H1 (cell line): ENCODE results near the gene QRSL1. TPM values are rescaled to one million over a fixed set of nuclear protein-coding genes. Genes with fewer than 3 reads are reported as not detected.
A peak's percentile ranks its signal among the peaks of the same experiment; 100 is the strongest.

ENCODE experiments used
- CTCF ChIA-PET: fragments of 300-600 bp; sonication (Branson Sonifier 250); formaldehyde crosslinking; loops from one replicate; lab custom pipeline; 2021; ENCODE audit not compliant: partially characterized antibody; lab: Charles Lee
- POLR2A ChIA-PET: fragments of 300-600 bp; sonication (Branson Sonifier 250); formaldehyde crosslinking; loops from one replicate; lab custom pipeline; 2021; ENCODE audit warnings: inconsistent platforms; ENCODE audit not compliant: partially characterized antibody; lab: Charles Lee
- DNase-seq, 2 experiments: peaks; one replicate each; pipeline versions ENCODE4 v3.0.0 to v3.0.0-alpha.2; 2010 to 2022; ENCODE audit warnings: low spot score in 2 of 2, low read depth in 1 of 2, mixed read lengths in 1 of 2
- FAIRE-seq: peaks from 2 replicates; lab custom pipeline; 2011; peaks lifted over from hg19 to GRCh38; lab: Jason Lieb, UNC
- H2AFZ ChIP-seq: 2 replicates; pipeline ENCODE4 v1.8.1; 2012; ENCODE audit warnings: low read length, inconsistent platforms
- H2AK5ac ChIP-seq: 2 replicates; pipeline ENCODE4 v1.6.1; 2013; ENCODE audit warnings: low read depth, low read length
- H2BK120ac ChIP-seq: replicated peaks from 2 replicates; pipeline ENCODE3; 2013; ENCODE audit warnings: low read depth, low read length, inconsistent platforms
- H2BK12ac ChIP-seq: 2 replicates; pipeline ENCODE4 v1.6.1; 2013; ENCODE audit warnings: low read depth, low read length
- H2BK15ac ChIP-seq: 2 replicates; pipeline ENCODE4 v1.6.1; 2013; ENCODE audit warnings: low read length
- H2BK20ac ChIP-seq: 2 replicates; pipeline ENCODE4 v1.6.1; 2013; ENCODE audit warnings: low read length
- H2BK5ac ChIP-seq: 2 replicates; pipeline ENCODE4 v1.6.1; 2013; ENCODE audit warnings: low read depth, low read length
- H3K14ac ChIP-seq: 2 replicates; pipeline ENCODE4 v1.6.1; 2013; ENCODE audit warnings: inconsistent platforms; ENCODE audit not compliant: insufficient read length
- H3K18ac ChIP-seq: 2 replicates; pipeline ENCODE4 v1.6.1; 2013; ENCODE audit warnings: low read length; ENCODE audit errors: extremely low read depth
- H3K23ac ChIP-seq: 2 replicates; pipeline ENCODE4 v1.6.1; 2013; ENCODE audit warnings: inconsistent platforms; ENCODE audit not compliant: insufficient read length
- H3K23me2 ChIP-seq: 2 replicates; pipeline ENCODE4 v1.6.1; 2013; ENCODE audit warnings: low read depth, low read length
- H3K27ac ChIP-seq: 2 replicates; pipeline ENCODE4 v1.6.1; 2011; ENCODE audit warnings: low read depth, low read length, inconsistent platforms
- H3K27me3 ChIP-seq, 4 experiments: replicated peaks in 1 of 4; 1 replicate in 1 of 4; 2 replicates in 3 of 4; pipeline versions ENCODE4 v1.6.1 to v1.8.1; 2011 to 2013; ENCODE audit warnings: low read length in 3 of 4, mild to moderate bottlenecking in 3 of 4, inconsistent platforms in 2 of 4, mixed read lengths in 2 of 4, moderate library complexity in 1 of 4; ENCODE audit not compliant: control insufficient read depth in 3 of 4, insufficient read depth in 3 of 4; ENCODE audit errors: extremely low read depth in 1 of 4
- H3K36me3 ChIP-seq, 4 experiments: 2 replicates each; pipeline versions ENCODE4 v1.6.1 to v1.8.1; 2011 to 2013; ENCODE audit warnings: mild to moderate bottlenecking in 4 of 4, low read length in 3 of 4, moderate library complexity in 2 of 4, control low read depth in 1 of 4, inconsistent platforms in 1 of 4; ENCODE audit not compliant: insufficient read depth in 4 of 4, control insufficient read depth in 2 of 4
- H3K4ac ChIP-seq: replicated peaks from 2 replicates; pipeline ENCODE3; 2013; ENCODE audit warnings: low read length, low read depth, mixed read lengths, inconsistent platforms; ENCODE audit not compliant: insufficient read length
- H3K4me1 ChIP-seq, 4 experiments: replicated peaks in 1 of 4; 1 replicate in 1 of 4; 2 replicates in 3 of 4; pipeline versions ENCODE4 v1.6.1 to v1.8.1; 2011 to 2013; ENCODE audit warnings: low read length in 3 of 4, inconsistent platforms in 2 of 4, mixed read lengths in 1 of 4; ENCODE audit not compliant: insufficient read depth in 4 of 4, control insufficient read depth in 3 of 4
- H3K4me2 ChIP-seq, 2 experiments: 2 replicates each; pipeline versions ENCODE4 v1.6.1 to v1.8.1; 2011 to 2013; ENCODE audit warnings: low read depth in 2 of 2, low read length in 2 of 2, control low read depth in 1 of 2, inconsistent platforms in 1 of 2, mild to moderate bottlenecking in 1 of 2; ENCODE audit not compliant: insufficient read depth in 1 of 2
- H3K4me3 ChIP-seq, 4 experiments: fragments of 200-600, 300-600 bp in 1 of 4; sonication (generic), shearing (Covaris generic), sonication (Bioruptor Twin) in 1 of 4; 2 replicates each; pipeline versions ENCODE4 v1.5.1 to v1.8.1; 2011 to 2016; ENCODE audit warnings: low read length in 4 of 4, low read depth in 3 of 4, control low read depth in 2 of 4, inconsistent platforms in 2 of 4, mild to moderate bottlenecking in 2 of 4, mixed read lengths in 1 of 4, moderate library complexity in 1 of 4; ENCODE audit not compliant: insufficient read depth in 2 of 4; ENCODE audit errors: extremely low read depth in 1 of 4
- H3K56ac ChIP-seq: replicated peaks from 2 replicates; pipeline ENCODE3; 2013; ENCODE audit warnings: low read depth, mild to moderate bottlenecking, mixed read lengths, low read length, inconsistent platforms; ENCODE audit not compliant: insufficient read length
- H3K79me1 ChIP-seq: 2 replicates; pipeline ENCODE4 v1.6.1; 2013; ENCODE audit warnings: low read depth, low read length, control low read depth
- H3K79me2 ChIP-seq, 2 experiments: 2 replicates each; pipeline versions ENCODE4 v1.6.1 to v1.8.1; 2012 to 2013; ENCODE audit warnings: low read length in 2 of 2, mild to moderate bottlenecking in 2 of 2, inconsistent platforms in 1 of 2; ENCODE audit not compliant: insufficient read depth in 2 of 2, control insufficient read depth in 1 of 2
- H3K9ac ChIP-seq, 4 experiments: replicated peaks in 1 of 4; 1 replicate in 1 of 4; 2 replicates in 3 of 4; pipeline versions ENCODE4 v1.6.1 to v1.8.1; 2011 to 2013; ENCODE audit warnings: low read depth in 3 of 4, low read length in 3 of 4, control low read depth in 2 of 4, mild to moderate bottlenecking in 2 of 4, moderate library complexity in 2 of 4, inconsistent platforms in 1 of 4; ENCODE audit errors: extremely low read depth in 1 of 4
- H3K9me3 ChIP-seq, 2 experiments: 2 replicates each; pipeline versions ENCODE4 v1.6.1 to v1.8.1; 2012 to 2013; ENCODE audit warnings: mild to moderate bottlenecking in 2 of 2, moderate library complexity in 2 of 2, control low read depth in 1 of 2, inconsistent platforms in 1 of 2, low read depth in 1 of 2, low read length in 1 of 2, mixed read lengths in 1 of 2; ENCODE audit not compliant: insufficient read depth in 2 of 2
- H4K20me1 ChIP-seq, 2 experiments: replicated peaks in 1 of 2; 2 replicates each; pipeline versions ENCODE3 to v1.8.1; 2011 to 2013; ENCODE audit warnings: inconsistent platforms in 2 of 2, low read length in 2 of 2, mild to moderate bottlenecking in 1 of 2; ENCODE audit not compliant: insufficient read depth in 2 of 2, control insufficient read depth in 1 of 2
- H4K5ac ChIP-seq: 2 replicates; pipeline ENCODE4 v1.6.1; 2013; ENCODE audit warnings: low read length, low read depth, mixed read lengths, inconsistent platforms; ENCODE audit not compliant: insufficient read length
- H4K8ac ChIP-seq: 2 replicates; pipeline ENCODE4 v1.8.0; 2013; ENCODE audit warnings: mild to moderate bottlenecking, moderate library complexity, low read length, inconsistent platforms; ENCODE audit not compliant: insufficient read depth; ENCODE audit errors: extremely low read depth
- H4K91ac ChIP-seq: replicated peaks from 2 replicates; pipeline ENCODE3; 2013; ENCODE audit warnings: low read length, mixed read lengths, inconsistent platforms; ENCODE audit not compliant: insufficient read length
- BCL11A ChIP-seq, 2 experiments: IDR thresholded peaks; one replicate each; pipeline ENCODE4 v1.6.1; 2011; ENCODE audit warnings: low read depth in 2 of 2, low read length in 2 of 2, mild to moderate bottlenecking in 2 of 2
- CHD1 ChIP-seq: IDR thresholded peaks from 2 replicates; pipeline ENCODE4 v1.6.1; 2012; ENCODE audit warnings: low read depth, low read length, improper control_type of control experiment
- CREB1 ChIP-seq: IDR thresholded peaks from 2 replicates; pipeline ENCODE4 v1.6.1; 2012; ENCODE audit warnings: inconsistent platforms
- KDM4A ChIP-seq: IDR thresholded peaks from one replicate; pipeline ENCODE4 v1.7.1; 2012; ENCODE audit warnings: low read depth, mild to moderate bottlenecking, moderate library complexity, low read length, inconsistent platforms; ENCODE audit not compliant: severe bottlenecking
- POLR2A ChIP-seq, 2 experiments: IDR thresholded peaks; 1 replicate in 1 of 2; 2 replicates in 1 of 2; pipeline ENCODE4 v1.6.1; 2011; ENCODE audit warnings: low read depth in 2 of 2, low read length in 2 of 2, mild to moderate bottlenecking in 2 of 2; ENCODE audit errors: control extremely low read depth in 1 of 2
- SP1 ChIP-seq: IDR thresholded peaks from 2 replicates; pipeline ENCODE4 v1.6.1; 2011; ENCODE audit warnings: low read depth, low read length
- SP2 ChIP-seq: IDR thresholded peaks from 2 replicates; pipeline ENCODE4 v1.6.1; 2012; ENCODE audit warnings: mild to moderate bottlenecking, low read length, inconsistent platforms
- USF2 ChIP-seq: IDR thresholded peaks from 2 replicates; pipeline ENCODE4 v1.6.1; 2011; ENCODE audit warnings: low read length, improper control_type of control experiment
- whole genome bisulfite sequencing, 2 experiments: shearing (Covaris generic) in 1 of 2; methylation state at CpG; one replicate each; pipeline versions ENCODE4 v1.1.6 to v1.1.7; 2013 to 2015; ENCODE audit warnings: low lambda C conversion rate in 2 of 2, mixed read lengths in 2 of 2, inconsistent platforms in 1 of 2, low coverage in 1 of 2, missing lambda C conversion rate in 1 of 2; ENCODE audit not compliant: insufficient replicate concordance in 2 of 2, insufficient coverage in 1 of 2, insufficient read length in 1 of 2; ENCODE audit errors: extremely low coverage in 1 of 2, missing lambda C conversion rate in 1 of 2; 5-methylcytosine and 5-hydroxymethylcytosine counted together
- polyA plus RNA-seq, 7 experiments: library from polyadenylated mRNA; depleted of rRNA in 3 of 7; stranded (reverse) in 5 of 7; unstranded in 2 of 7; fragments of >200 nt in 5 of 7; fragments of 200-250 nt in 2 of 7; gene quantifications; 1 replicate in 5 of 7; 2 replicates in 1 of 7; 4 replicates in 1 of 7; pipeline versions ENCODE4 v1.2.1 to v1.2.3, GENCODE V29; 2011 to 2013; ENCODE audit warnings: missing spikeins in 2 of 7, mixed read lengths in 2 of 7
- total RNA-seq: library from RNA; stranded (reverse); fragmentation: NEBNext Ultra II Directional; extraction: Animal tissue kit (Norgen Biotek cat#: 25700); gene quantifications from 2 replicates; pipeline ENCODE4 v1.2.1, GENCODE V29; 2021

QRSL1 gene
- total and polyA plus RNA-seq, 2 of the 8 experiments (the other 6 are each of a cell fraction or from before 2014, with no cell fraction given): 7.8 to 22.2 TPM

- no peak for DNase-seq
- peaks cover 8 to 59% of the 10 kb centered on the region in 2 experiments for H3K79me2 ChIP-seq
- H4K91ac ChIP-seq: peak overlapping the region; percentile 48
- no peak overlapping the region for H3K23ac ChIP-seq
- peak overlapping the region; percentile 70 to 81 for H3K4me2 ChIP-seq
- ChIA-PET POLR2A (interaction anchor here (1.3 to 1.5 kb wide), 3 partner anchors 11 to 344 kb away, joined by 4 to 5 read pairs (median 5); partner anchors contain the start of gene CD24), CTCF (interaction anchor here (0.7 to 1.6 kb wide), 4 partner anchors 9 to 350 kb away, joined by 3 to 5 read pairs (median 4); no protein-coding TSS in a partner anchor)
- H4K8ac ChIP-seq: peak overlapping the region; percentile 97; the same call in 1 of the 2 replicates
- H3K4ac ChIP-seq: peak overlapping the region; percentile 21
- peaks cover 6% of the 10 kb centered on the region; the same call in 1 of the 2 replicates for H3K79me1 ChIP-seq
- no peak overlapping the region for H3K14ac ChIP-seq
- no peak overlapping the region for H2BK20ac ChIP-seq
- H2BK15ac ChIP-seq: 0 out of 2 replicates have a peak overlapping the region, but pooled peaks have one; percentile 3
- peak overlapping the region; percentile 80 to 99 (median 94) for H3K4me3 ChIP-seq
- peak overlapping the region; percentile 80 to 93 (median 88) for H3K9ac ChIP-seq
- H2AFZ ChIP-seq: peak overlapping the region; percentile 37; the same call in 1 of the 2 replicates
- peak overlapping the region; percentile 83 for H3K56ac ChIP-seq
- H3K18ac ChIP-seq: peak overlapping the region; percentile 83; the same call in 1 of the 2 replicates
- H2BK5ac ChIP-seq: peak overlapping the region; percentile 83
- H3K23me2 ChIP-seq: no peaks in the 10 kb centered on the region; the same call in none of the 2 replicates
- H4K5ac ChIP-seq: peak overlapping the region; percentile 59
- no peak overlapping the region for H2BK120ac ChIP-seq
- peaks cover 2 to 10% (median 5%) of the 10 kb centered on the region in 4 experiments; a peak in 6 of 7 replicates for H3K4me1 ChIP-seq
- no peak for FAIRE-seq
- WGBS, 2 experiments: 4% methylated on average over 14 of the region's 14 CpGs; no CpG with 5 or more reads in 1 of the 2 experiments
- H2AK5ac ChIP-seq: no peak overlapping the region
- H3K9me3 ChIP-seq: no peaks in the 10 kb centered on the region
- no peaks in the 10 kb centered on the region; a peak in 1 of 7 replicates for H3K27me3 ChIP-seq
- no peak for TF ChIP-seq CREB1
- peak; percentile 12 for TF ChIP-seq KDM4A
- TF ChIP-seq POLR2A (IDR thresholded peaks at IDR 0.05; ENCODE audit: control extremely low read depth in 1 of 2, low read depth in 2 of 2, low read length in 2 of 2): no peak
- no peak for TF ChIP-seq USF2
- no peak for TF ChIP-seq CHD1
- no peak for TF ChIP-seq SP1
- TF ChIP-seq BCL11A (IDR thresholded peaks at IDR 0.05; ENCODE audit: low read depth in 2 of 2, low read length in 2 of 2): no peak
- TF ChIP-seq SP2: no peak
- no peaks in the 10 kb centered on the region for H3K36me3 ChIP-seq
- H4K20me1 ChIP-seq: no peaks in the 10 kb centered on the region
- peak overlapping the region; percentile 82 for H3K27ac ChIP-seq
- no peak overlapping the region for H2BK12ac ChIP-seq
Observed at GRCh38 chr6:106629859-106630163, 433 bp downstream of the QRSL1 start.
